HEK293 (cell line): Measurements from ENCODE around the gene NEURL4.

Source experiments
- CTCF ChIA-PET: fragments of 350-600 bp; formaldehyde crosslinking; extraction: SDS; loops from one replicate; lab custom pipeline; 2021; ENCODE audit warnings: antibody characterized with exemption; lab: Yijun Ruan, JAX
- POLR2A ChIA-PET: fragments of 300-600 bp; formaldehyde crosslinking; extraction: SDS; loops from one replicate; lab custom pipeline; 2020; ENCODE audit warnings: antibody characterized with exemption, inconsistent platforms; lab: Yijun Ruan, JAX
- H3K27ac ChIP-seq: fragments of 200-500 bp; sonication (Bioruptor generic); 2 replicates; pipeline ENCODE4 v1.5.1; 2014; ENCODE audit warnings: low read depth, low read length, control low read depth, inconsistent platforms; ENCODE audit errors: extremely low read depth
- H3K36me3 ChIP-seq, 2 experiments: fragments of 200-500 bp in 1 of 2; sonication (Bioruptor generic) in 1 of 2; 1 replicate in 1 of 2; 2 replicates in 1 of 2; pipeline ENCODE4 v1.5.1; 2014 to 2017; ENCODE audit warnings: inconsistent platforms in 2 of 2, low read length in 2 of 2; ENCODE audit not compliant: control insufficient read depth in 2 of 2, insufficient read depth in 1 of 2
- H3K4me1 ChIP-seq: fragments of 200-500 bp; sonication (Bioruptor generic); 2 replicates; pipeline ENCODE4 v1.5.1; 2014; ENCODE audit warnings: mild to moderate bottlenecking, low read length, inconsistent platforms; ENCODE audit not compliant: control insufficient read depth, insufficient read depth
- H3K4me3 ChIP-seq: 2 replicates; pipeline ENCODE4 v1.5.1; 2011; ENCODE audit warnings: low read depth, mild to moderate bottlenecking, control low read depth, low read length, moderate library complexity
- H3K9me3 ChIP-seq: fragments of 200-500 bp; sonication (Bioruptor generic); 2 replicates; pipeline ENCODE4 v1.5.1; 2014; ENCODE audit warnings: low read depth, low read length, inconsistent platforms; ENCODE audit not compliant: control insufficient read depth, insufficient read depth
- BCL11A ChIP-seq: fragments of 450-650 bp; formaldehyde crosslinking; IDR thresholded peaks from 2 replicates; pipeline ENCODE4 v1.5.1; 2016; ENCODE audit warnings: low read depth, missing biosample characterization, missing genetic modification characterization
- KLF10 ChIP-seq: fragments of 450-650 bp; IDR thresholded peaks from 2 replicates; pipeline ENCODE4 v1.5.1; 2018; ENCODE audit warnings: missing biosample characterization, mild to moderate bottlenecking, missing genetic modification characterization
- RBAK ChIP-seq: fragments of 450-650 bp; formaldehyde crosslinking; IDR thresholded peaks from 2 replicates; pipeline ENCODE4 v1.5.1; 2016; ENCODE audit warnings: missing biosample characterization, missing genetic modification characterization
- TRIM28 ChIP-seq: IDR thresholded peaks from 2 replicates; pipeline ENCODE4 v1.6.1; 2011; ENCODE audit warnings: low read length, control low read depth, borderline replicate concordance
- YY1 ChIP-seq: fragments of 450-650 bp; formaldehyde crosslinking; IDR thresholded peaks from 2 replicates; pipeline ENCODE4 v1.5.1; 2018; ENCODE audit warnings: missing biosample characterization, missing genetic modification characterization
- ZBTB8A ChIP-seq: fragments of 450-650 bp; formaldehyde crosslinking; IDR thresholded peaks from 2 replicates; pipeline ENCODE4 v1.5.1; 2016; ENCODE audit warnings: missing biosample characterization, missing genetic modification characterization
- ZFP37 ChIP-seq: fragments of 450-650 bp; formaldehyde crosslinking; IDR thresholded peaks from 2 replicates; pipeline ENCODE4 v1.5.1; 2016; ENCODE audit warnings: missing biosample characterization, missing genetic modification characterization
- ZNF16 ChIP-seq: fragments of 450-650 bp; formaldehyde crosslinking; IDR thresholded peaks from 2 replicates; pipeline ENCODE4 v1.5.1; 2016; ENCODE audit warnings: low read depth, missing biosample characterization, missing genetic modification characterization
- ZNF175 ChIP-seq: fragments of 450-650 bp; formaldehyde crosslinking; IDR thresholded peaks from 2 replicates; pipeline ENCODE4 v1.5.1; 2016; ENCODE audit warnings: missing biosample characterization, missing genetic modification characterization
- ZNF2 ChIP-seq: fragments of 450-650 bp; formaldehyde crosslinking; IDR thresholded peaks from 2 replicates; pipeline ENCODE4 v1.5.1; 2016; ENCODE audit warnings: missing biosample characterization, missing genetic modification characterization
- ZNF214 ChIP-seq: fragments of 450-650 bp; formaldehyde crosslinking; IDR thresholded peaks from 2 replicates; pipeline ENCODE4 v1.5.1; 2017; ENCODE audit warnings: missing biosample characterization, mild to moderate bottlenecking, missing genetic modification characterization, borderline replicate concordance
- ZNF324 ChIP-seq: fragments of 450-650 bp; formaldehyde crosslinking; IDR thresholded peaks from 2 replicates; pipeline ENCODE4 v1.5.1; 2016; ENCODE audit warnings: missing biosample characterization, missing genetic modification characterization
- ZNF350 ChIP-seq: fragments of 450-650 bp; formaldehyde crosslinking; IDR thresholded peaks from 2 replicates; pipeline ENCODE4 v1.5.0; 2017; ENCODE audit warnings: missing biosample characterization, mild to moderate bottlenecking, missing genetic modification characterization
- ZNF366 ChIP-seq: fragments of 450-650 bp; formaldehyde crosslinking; conservative IDR thresholded peaks from 2 replicates; pipeline ENCODE4 v1.5.1; 2016; ENCODE audit warnings: missing biosample characterization, missing genetic modification characterization
- ZNF544 ChIP-seq: fragments of 450-650 bp; formaldehyde crosslinking; IDR thresholded peaks from 2 replicates; pipeline ENCODE4 v1.5.0; 2017; ENCODE audit warnings: missing biosample characterization, missing genetic modification characterization
- ZNF558 ChIP-seq: fragments of 450-650 bp; formaldehyde crosslinking; IDR thresholded peaks from 2 replicates; pipeline ENCODE4 v1.5.1; 2016; ENCODE audit warnings: missing biosample characterization, missing genetic modification characterization
- ZNF585B ChIP-seq: fragments of 450-650 bp; formaldehyde crosslinking; IDR thresholded peaks from 2 replicates; pipeline ENCODE4 v1.5.1; 2016; ENCODE audit warnings: missing biosample characterization, missing genetic modification characterization
- ZNF623 ChIP-seq: fragments of 450-650 bp; formaldehyde crosslinking; IDR thresholded peaks from 2 replicates; pipeline ENCODE4 v1.5.1; 2016; ENCODE audit warnings: missing biosample characterization, missing genetic modification characterization
- ZNF629 ChIP-seq: fragments of 450-650 bp; formaldehyde crosslinking; IDR thresholded peaks from 2 replicates; pipeline ENCODE4 v1.5.1; 2017; ENCODE audit warnings: missing biosample characterization, missing genetic modification characterization
- ZNF654 ChIP-seq: fragments of 450-650 bp; formaldehyde crosslinking; IDR thresholded peaks from 2 replicates; pipeline ENCODE4 v1.5.1; 2016; ENCODE audit warnings: low read depth, missing biosample characterization, missing genetic modification characterization
- ZNF660 ChIP-seq: fragments of 450-650 bp; IDR thresholded peaks from 2 replicates; pipeline ENCODE4 v1.5.1; 2018; ENCODE audit warnings: missing biosample characterization, mild to moderate bottlenecking, missing genetic modification characterization
- ZNF677 ChIP-seq: fragments of 450-650 bp; IDR thresholded peaks from 2 replicates; pipeline ENCODE4 v1.5.0; 2018; ENCODE audit warnings: missing biosample characterization, mild to moderate bottlenecking, missing genetic modification characterization, moderate library complexity
- ZNF76 ChIP-seq: fragments of 450-650 bp; formaldehyde crosslinking; IDR thresholded peaks from 2 replicates; pipeline ENCODE4; 2016; ENCODE audit warnings: low read depth, missing biosample characterization, missing genetic modification characterization, borderline replicate concordance
- TF ChIP-seq, protein P1 (sequence below): fragments of 450-650 bp; formaldehyde crosslinking; IDR thresholded peaks from 2 replicates; pipeline ENCODE4 v1.5.1; 2017; ENCODE audit warnings: missing biosample characterization, missing genetic modification characterization
- TF ChIP-seq, protein P2 (sequence below): fragments of 450-650 bp; formaldehyde crosslinking; IDR thresholded peaks from 2 replicates; pipeline ENCODE4 v1.5.1; 2017; ENCODE audit warnings: missing biosample characterization, missing genetic modification characterization
- TF ChIP-seq, protein P3 (sequence below): fragments of 450-650 bp; formaldehyde crosslinking; IDR thresholded peaks from 2 replicates; pipeline ENCODE4 v1.5.1; 2016; ENCODE audit warnings: missing biosample characterization, missing genetic modification characterization, low read depth

The NEURL4 gene

DNA sequence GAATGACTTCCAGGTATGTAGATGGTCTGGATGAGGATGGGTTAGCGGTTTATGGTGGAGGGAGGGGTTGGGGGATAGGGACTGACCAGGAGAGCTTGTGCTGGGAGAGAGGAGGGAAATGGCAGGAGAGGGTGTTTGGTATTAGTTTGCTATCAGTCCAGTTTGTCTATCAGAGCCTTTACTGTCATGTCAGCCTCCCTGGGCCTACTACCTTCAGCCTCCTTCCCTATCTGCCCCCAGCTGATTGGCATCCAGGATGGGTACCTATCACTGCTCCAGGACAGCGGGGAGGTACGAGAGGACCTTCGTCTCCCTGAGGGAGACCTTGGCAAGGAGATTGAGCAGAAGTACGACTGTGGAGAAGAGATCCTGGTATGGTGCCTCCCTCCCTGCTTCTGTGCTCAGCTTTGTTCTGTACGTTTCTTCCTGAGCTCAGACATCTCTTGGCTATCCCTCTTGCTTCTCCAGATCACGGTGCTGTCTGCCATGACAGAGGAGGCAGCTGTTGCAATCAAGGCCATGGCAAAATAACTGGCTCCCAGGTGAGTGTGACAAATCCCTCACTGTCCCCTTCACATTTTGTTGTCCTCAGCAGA lies 17.9 kb downstream of the NEURL4 start (continued):
- TF ChIP-seq ZNF654 (no peak), ZNF366 (no peak), ZNF558 (no peak)

DNA sequence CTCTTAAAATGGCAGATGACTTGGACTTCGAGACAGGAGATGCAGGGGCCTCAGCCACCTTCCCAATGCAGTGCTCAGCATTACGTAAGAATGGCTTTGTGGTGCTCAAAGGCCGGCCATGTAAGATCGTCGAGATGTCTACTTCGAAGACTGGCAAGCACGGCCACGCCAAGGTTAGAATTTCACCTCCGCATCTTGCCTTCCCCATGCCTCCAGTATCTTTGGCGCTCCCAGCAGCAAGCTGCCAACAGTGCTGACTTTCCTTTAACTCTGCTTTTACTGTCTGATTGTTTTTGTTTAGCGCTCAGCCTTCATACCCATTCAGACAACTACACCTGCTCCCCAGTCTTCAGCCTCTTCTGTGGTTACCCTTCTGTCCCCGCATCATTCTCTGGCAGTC lies 19.5 kb downstream of the NEURL4 start:
- no peaks in the 10 kb centered on the region for H3K9me3 ChIP-seq
- ChIA-PET POLR2A (interaction anchor here (0.6 to 3.9 kb wide), 9 partner anchors 8 to 379 kb away, joined by 3 to 36 read pairs (median 4); partner anchors contain the start of genes NEURL4 and TMEM256), CTCF (interaction anchor here (0.6 to 1.7 kb wide), 4 partner anchors 13 to 250 kb away, joined by 3 to 6 read pairs (median 4); no protein-coding TSS in a partner anchor)
- H3K4me3 ChIP-seq, result no peak overlapping the region; the same call in 1 of the 2 replicates
- peak overlapping the region; percentile 99 for H3K27ac ChIP-seq
- TF ChIP-seq ZNF677 (tag by site-specific recombination), result no peak
- no peak for TF ChIP-seq BCL11A
- TF ChIP-seq ZFP37 (tag by site-specific recombination), result no peak
- H3K4me1 ChIP-seq, result peaks cover 19% of the 10 kb centered on the region
- peaks cover 35 to 52% of the 10 kb centered on the region in 2 experiments for H3K36me3 ChIP-seq

DNA sequence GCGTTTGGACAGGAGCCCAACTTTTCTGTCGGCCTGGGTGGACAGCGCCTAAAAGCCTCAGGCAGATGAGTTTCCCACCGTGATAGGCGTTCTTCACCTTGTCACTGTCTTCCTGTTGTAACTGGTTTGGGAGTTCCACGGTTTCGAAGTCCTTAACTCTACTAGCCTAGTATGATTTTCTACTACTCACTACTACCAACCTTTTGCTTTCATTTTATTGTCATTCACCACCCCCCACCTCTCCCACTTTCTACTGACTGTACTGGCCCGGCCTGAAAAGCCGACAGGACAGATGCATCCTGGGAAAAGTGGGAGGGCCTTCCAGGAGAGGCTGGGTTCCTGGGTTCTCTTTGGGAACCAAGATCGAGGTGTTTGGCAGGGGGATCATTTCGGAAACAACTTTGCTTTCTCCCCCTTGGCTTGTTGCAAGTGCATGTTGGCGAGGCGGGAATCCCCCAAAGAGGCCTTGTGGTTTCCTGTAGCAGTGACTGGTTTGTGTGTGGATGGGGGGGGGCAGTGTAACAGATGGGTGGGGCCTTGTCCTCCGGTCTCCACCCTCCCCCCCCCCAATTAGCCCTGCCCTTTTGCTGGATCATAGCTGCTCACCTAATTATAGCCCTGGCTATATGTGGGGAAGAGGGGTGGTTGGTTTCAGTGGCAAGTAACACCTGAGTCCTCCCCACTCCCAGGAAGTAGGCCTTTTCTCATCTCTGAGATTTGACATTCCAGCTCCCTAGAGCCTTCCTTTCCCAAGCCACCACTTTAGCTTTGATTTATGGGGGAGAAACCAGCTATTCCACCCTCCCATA lies 20.3 kb downstream of the NEURL4 start:
- peak overlapping the region; percentile 99 for H3K27ac ChIP-seq
- no peaks in the 10 kb centered on the region for H3K9me3 ChIP-seq
- ChIA-PET POLR2A (interaction anchor here (0.6 to 3.9 kb wide), 11 partner anchors 9 to 380 kb away, joined by 3 to 36 read pairs (median 4); partner anchors contain the start of genes DVL2, NEURL4, SLC16A13 and SLC2A4), CTCF (interaction anchor here (0.5 to 1.7 kb wide), 4 partner anchors 39 to 608 kb away, joined by 3 to 5 read pairs (median 4); no protein-coding TSS in a partner anchor)
- peaks cover 19% of the 10 kb centered on the region for H3K4me1 ChIP-seq
- peak overlapping the region; percentile 80 for H3K4me3 ChIP-seq
- H3K36me3 ChIP-seq, result peaks cover 35 to 47% of the 10 kb centered on the region in 2 experiments
- no peak for TF ChIP-seq YY1 (tag by site-specific recombination)
- TF ChIP-seq, protein P1, sequence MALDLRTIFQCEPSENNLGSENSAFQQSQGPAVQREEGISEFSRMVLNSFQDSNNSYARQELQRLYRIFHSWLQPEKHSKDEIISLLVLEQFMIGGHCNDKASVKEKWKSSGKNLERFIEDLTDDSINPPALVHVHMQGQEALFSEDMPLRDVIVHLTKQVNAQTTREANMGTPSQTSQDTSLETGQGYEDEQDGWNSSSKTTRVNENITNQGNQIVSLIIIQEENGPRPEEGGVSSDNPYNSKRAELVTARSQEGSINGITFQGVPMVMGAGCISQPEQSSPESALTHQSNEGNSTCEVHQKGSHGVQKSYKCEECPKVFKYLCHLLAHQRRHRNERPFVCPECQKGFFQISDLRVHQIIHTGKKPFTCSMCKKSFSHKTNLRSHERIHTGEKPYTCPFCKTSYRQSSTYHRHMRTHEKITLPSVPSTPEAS (tag by site-specific recombination), result no peak
- no peak for TF ChIP-seq ZNF350 (tag by site-specific recombination)
- no peak for TF ChIP-seq ZNF324 (tag by site-specific recombination)
- TF ChIP-seq ZNF544, result no peak
- TF ChIP-seq ZNF660 (tag by site-specific recombination), result no peak; the same call in 1 of the 2 replicates
- no peak for TF ChIP-seq ZNF16 (tag by site-specific recombination)
- TF ChIP-seq ZNF214 (tag by site-specific recombination), result no peak
- peak; percentile 63; the same call in 1 of the 2 replicates for TF ChIP-seq TRIM28
- TF ChIP-seq ZFP37 (tag by site-specific recombination), result no peak
- TF ChIP-seq ZNF623 (tag by site-specific recombination), result no peak
- TF ChIP-seq, protein P2, sequence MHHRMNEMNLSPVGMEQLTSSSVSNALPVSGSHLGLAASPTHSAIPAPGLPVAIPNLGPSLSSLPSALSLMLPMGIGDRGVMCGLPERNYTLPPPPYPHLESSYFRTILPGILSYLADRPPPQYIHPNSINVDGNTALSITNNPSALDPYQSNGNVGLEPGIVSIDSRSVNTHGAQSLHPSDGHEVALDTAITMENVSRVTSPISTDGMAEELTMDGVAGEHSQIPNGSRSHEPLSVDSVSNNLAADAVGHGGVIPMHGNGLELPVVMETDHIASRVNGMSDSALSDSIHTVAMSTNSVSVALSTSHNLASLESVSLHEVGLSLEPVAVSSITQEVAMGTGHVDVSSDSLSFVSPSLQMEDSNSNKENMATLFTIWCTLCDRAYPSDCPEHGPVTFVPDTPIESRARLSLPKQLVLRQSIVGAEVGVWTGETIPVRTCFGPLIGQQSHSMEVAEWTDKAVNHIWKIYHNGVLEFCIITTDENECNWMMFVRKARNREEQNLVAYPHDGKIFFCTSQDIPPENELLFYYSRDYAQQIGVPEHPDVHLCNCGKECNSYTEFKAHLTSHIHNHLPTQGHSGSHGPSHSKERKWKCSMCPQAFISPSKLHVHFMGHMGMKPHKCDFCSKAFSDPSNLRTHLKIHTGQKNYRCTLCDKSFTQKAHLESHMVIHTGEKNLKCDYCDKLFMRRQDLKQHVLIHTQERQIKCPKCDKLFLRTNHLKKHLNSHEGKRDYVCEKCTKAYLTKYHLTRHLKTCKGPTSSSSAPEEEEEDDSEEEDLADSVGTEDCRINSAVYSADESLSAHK (tag by site-specific recombination), result no peak
- no peak for TF ChIP-seq ZNF585B (tag by site-specific recombination)
- TF ChIP-seq KLF10 (tag by site-specific recombination), result no peak
- 0 out of 2 replicates have a peak, but pooled peaks have one; percentile 12 for TF ChIP-seq ZNF2
- no peak for TF ChIP-seq ZNF175
- TF ChIP-seq BCL11A, result no peak
- peak; percentile 60 for TF ChIP-seq ZBTB8A (tag by site-specific recombination)
- TF ChIP-seq ZNF76 (tag by site-specific recombination), result peak; percentile 88
- no peak for TF ChIP-seq RBAK
- TF ChIP-seq ZNF629, result peak; percentile 21; the same call in 1 of the 2 replicates
- TF ChIP-seq, protein P3, sequence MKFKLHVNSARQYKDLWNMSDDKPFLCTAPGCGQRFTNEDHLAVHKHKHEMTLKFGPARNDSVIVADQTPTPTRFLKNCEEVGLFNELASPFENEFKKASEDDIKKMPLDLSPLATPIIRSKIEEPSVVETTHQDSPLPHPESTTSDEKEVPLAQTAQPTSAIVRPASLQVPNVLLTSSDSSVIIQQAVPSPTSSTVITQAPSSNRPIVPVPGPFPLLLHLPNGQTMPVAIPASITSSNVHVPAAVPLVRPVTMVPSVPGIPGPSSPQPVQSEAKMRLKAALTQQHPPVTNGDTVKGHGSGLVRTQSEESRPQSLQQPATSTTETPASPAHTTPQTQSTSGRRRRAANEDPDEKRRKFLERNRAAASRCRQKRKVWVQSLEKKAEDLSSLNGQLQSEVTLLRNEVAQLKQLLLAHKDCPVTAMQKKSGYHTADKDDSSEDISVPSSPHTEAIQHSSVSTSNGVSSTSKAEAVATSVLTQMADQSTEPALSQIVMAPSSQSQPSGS (tag by site-specific recombination), result no peak
